Measurements from ENCODE around the gene SESTD1.
"Not testable (repeated sequence)": the region's sequence is repeated elsewhere in the genome, so short reads cannot be mapped to it uniquely, and the experiment has no call there.

SESTD1 gene

DNA sequence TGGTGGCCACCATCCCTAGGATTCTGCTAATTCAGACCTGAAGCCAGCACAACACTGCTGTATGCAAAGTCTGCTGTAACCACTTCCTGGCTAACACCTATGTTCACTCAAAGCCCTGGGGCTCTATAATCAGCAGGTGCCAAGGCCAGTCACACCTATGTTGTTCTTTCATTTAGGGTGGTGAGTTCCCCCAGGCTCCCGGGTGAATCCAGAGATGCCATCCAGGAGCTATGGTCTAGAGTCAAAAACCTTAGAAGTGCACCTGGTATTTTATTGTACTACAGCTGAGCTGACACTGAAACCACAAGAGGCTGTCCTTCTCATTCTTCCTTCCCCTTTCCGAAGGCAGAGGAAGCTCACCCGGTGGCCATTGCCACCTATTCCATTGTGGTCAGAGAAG, 168.5 kb downstream of the SESTD1 start:
- no peak for DNase-seq (ENCODE audit: low read depth)
- no peak overlapping the region for H3K4me3 ChIP-seq (ENCODE audit: low read depth, low read length)
- no peak for TF ChIP-seq CTCF (IDR thresholded peaks at IDR 0.05; ENCODE audit: low read depth, low read length, missing control alignments)
- in situ Hi-C loops (cut with HindIII; ENCODE audit: low sequenced_read_pairs) = no loop called here

- H3K4me3 ChIP-seq (ENCODE audit: low read depth, low read length); DNase-seq (ENCODE audit: low read depth); in situ Hi-C loops (cut with HindIII; ENCODE audit: low sequenced_read_pairs): not testable (repeated sequence)
Observed at GRCh38 chr2:179092912-179093311, 171.7 kb downstream of the SESTD1 start.

DNA sequence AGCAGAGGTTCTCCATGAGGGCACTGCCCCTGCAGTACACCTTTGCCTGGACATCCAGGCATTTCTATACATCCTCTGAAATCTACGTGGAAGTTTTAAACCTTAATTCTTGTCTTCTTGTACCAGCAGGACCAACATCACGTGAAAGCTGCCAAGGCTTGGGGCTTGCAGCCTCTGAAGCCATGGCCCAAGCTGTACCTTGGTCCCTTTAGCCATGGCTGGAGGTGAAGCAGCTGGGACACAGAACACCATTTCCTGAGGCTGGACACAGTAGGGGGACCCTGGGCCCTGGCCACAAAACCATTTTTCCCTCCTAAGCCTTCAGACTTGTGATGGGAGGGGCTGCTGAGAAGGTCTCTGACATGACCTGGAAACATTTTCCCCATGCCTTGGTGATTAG, 181.9 kb downstream of the SESTD1 start:
- no peak overlapping the region for H3K4me3 ChIP-seq (ENCODE audit: low read depth, low read length)
- no peak for DNase-seq (ENCODE audit: low read depth)
- no peak for TF ChIP-seq CTCF (IDR thresholded peaks at IDR 0.05; ENCODE audit: low read depth, low read length, missing control alignments)
- in situ Hi-C loops (cut with HindIII; ENCODE audit: low sequenced_read_pairs) = no loop called here

DNA sequence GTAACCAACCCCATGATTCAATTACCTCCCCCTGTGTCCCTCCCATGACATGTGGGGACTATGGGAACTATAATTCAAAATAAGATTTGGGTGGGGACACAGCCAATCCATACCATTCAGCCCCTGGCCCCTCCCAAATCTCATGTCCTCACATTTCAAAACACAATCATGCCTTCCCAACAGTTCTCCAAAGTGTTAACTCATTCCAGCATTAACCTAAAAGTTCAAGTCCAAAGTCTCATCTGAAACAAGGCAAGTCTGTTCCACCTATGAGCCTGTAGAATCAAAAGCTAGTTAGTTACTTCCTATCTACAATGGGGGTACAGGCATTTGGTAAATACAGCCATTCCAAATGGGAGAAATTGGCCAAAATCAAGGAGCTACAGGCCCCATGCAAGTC, 182.7 kb downstream of the SESTD1 start:
- in situ Hi-C loops (cut with HindIII; ENCODE audit: low sequenced_read_pairs) = no loop called here
- no peak overlapping the region for H3K4me3 ChIP-seq (ENCODE audit: low read depth, low read length)
- no peak for DNase-seq (ENCODE audit: low read depth)
- no peak for TF ChIP-seq CTCF (IDR thresholded peaks at IDR 0.05; ENCODE audit: low read depth, low read length, missing control alignments)

- in situ Hi-C loops (cut with HindIII; ENCODE audit: low sequenced_read_pairs) = no loop called here
- H3K4me3 ChIP-seq (ENCODE audit: low read depth, low read length) = no peak overlapping the region
- no peak for TF ChIP-seq CTCF (IDR thresholded peaks at IDR 0.05; ENCODE audit: low read depth, low read length, missing control alignments)
- DNase-seq (ENCODE audit: low read depth) = no peak
Observed at GRCh38 chr2:179072527-179072926, 192.1 kb downstream of the SESTD1 start.

DNA sequence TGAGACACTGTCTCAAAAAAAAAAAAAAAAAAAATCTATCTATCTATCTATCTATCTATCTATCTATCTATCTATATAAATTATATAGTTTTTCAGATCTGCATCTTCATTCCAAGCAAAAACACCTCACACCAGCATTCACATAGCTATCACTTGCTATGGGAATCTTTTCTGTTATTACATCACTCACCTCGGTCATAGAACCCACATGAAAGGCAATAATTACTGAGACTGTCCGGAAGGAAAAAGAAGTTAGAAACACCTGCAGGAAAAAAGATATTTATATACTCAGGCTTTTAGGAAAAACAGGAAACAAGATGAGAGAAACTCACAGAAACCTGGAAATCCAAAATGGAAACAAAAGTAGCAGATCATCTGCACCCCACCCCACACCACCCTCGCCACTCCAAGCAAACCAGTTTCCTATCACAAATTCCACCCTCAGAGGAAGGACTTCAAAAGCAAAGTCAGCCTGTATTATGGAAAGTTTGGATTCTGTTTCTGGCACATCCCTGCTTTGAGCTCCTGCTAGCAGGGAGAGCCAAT, 192.7 kb downstream of the SESTD1 start:
- TF ChIP-seq CTCF (IDR thresholded peaks at IDR 0.05; ENCODE audit: low read depth, low read length, missing control alignments) = no peak
- in situ Hi-C loops (cut with HindIII; ENCODE audit: low sequenced_read_pairs) = no loop called here
- H3K4me3 ChIP-seq (ENCODE audit: low read depth, low read length) = no peak overlapping the region

DNA sequence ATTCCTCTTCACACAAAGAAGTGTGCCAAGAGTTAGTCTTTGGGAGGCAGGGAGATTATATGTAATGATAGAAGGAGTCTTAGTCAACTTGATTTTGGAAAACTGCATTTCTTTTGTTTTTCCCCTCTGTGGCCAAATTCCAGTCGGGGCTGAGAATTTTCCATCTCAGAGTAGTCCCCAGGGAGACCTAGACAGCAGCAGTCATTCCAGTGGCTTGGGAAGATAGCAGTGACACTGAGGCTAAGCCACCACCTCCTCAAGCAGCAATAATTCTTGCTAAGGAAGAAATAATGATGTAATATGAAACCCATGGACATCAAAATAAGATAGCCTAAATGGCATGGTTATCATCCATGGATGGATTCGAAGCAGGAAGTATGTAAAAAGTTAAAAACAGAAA, 193.7 kb downstream of the SESTD1 start:
- in situ Hi-C loops (cut with HindIII; ENCODE audit: low sequenced_read_pairs) = no loop called here
- no peak for DNase-seq (ENCODE audit: low read depth)
- no peak overlapping the region for H3K4me3 ChIP-seq (ENCODE audit: low read depth, low read length)
- TF ChIP-seq CTCF (IDR thresholded peaks at IDR 0.05; ENCODE audit: low read depth, low read length, missing control alignments) = no peak

More for the DNA sequence above, 192.7 kb downstream of the SESTD1 start:
- no peak for DNase-seq (ENCODE audit: low read depth)

Measured in astrocyte of the cerebellum (primary cell).